K562 treated with DMSO at 1 percent for 4 hours (cell line): Measurements from ENCODE around the gene CYP8B1. TPM values are rescaled to one million over a fixed set of nuclear protein-coding genes. Genes with fewer than 3 reads are reported as not detected.

ENCODE experiments used
- total RNA-seq: library from RNA; unstranded; fragments of 300-600 nt; gene quantifications from 2 replicates; pipeline ENCODE4 v1.2.3, GENCODE V29; 2022; ENCODE audit not compliant: insufficient read depth

Gene CYP8B1, protein sequence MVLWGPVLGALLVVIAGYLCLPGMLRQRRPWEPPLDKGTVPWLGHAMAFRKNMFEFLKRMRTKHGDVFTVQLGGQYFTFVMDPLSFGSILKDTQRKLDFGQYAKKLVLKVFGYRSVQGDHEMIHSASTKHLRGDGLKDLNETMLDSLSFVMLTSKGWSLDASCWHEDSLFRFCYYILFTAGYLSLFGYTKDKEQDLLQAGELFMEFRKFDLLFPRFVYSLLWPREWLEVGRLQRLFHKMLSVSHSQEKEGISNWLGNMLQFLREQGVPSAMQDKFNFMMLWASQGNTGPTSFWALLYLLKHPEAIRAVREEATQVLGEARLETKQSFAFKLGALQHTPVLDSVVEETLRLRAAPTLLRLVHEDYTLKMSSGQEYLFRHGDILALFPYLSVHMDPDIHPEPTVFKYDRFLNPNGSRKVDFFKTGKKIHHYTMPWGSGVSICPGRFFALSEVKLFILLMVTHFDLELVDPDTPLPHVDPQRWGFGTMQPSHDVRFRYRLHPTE
- not detected in 2 replicates for total RNA-seq

GRCh38 chr3:42875325-42876151, at the start of gene CYP8B1:
TSS of gene CYP8B1 (minus strand) at chr3:42875879. CDS start at chr3:42875816, 63 bp downstream.

GRCh38 chr3:42906070-42906847, 30.6 kb upstream of the CYP8B1 start, which contains the start of gene ZNF662:
TSS of gene ZNF662 (plus strand) at chr3:42906142. CDS start at chr3:42908115, 1,973 bp downstream.

Other genes with a start within 250 kb of the CYP8B1 start
- gene ZBTB47, start 222.2 kb downstream of the CYP8B1 start, total RNA-seq: 0.71 and 0.89 TPM in 2 replicates
- not detected in 2 replicates for gene KLHL40, start 190.3 kb downstream of the CYP8B1 start, total RNA-seq
- gene HHATL, start 173.1 kb downstream of the CYP8B1 start, total RNA-seq: not detected in 2 replicates
- 1.1 and 1.2 TPM in 2 replicates for gene CCDC13, start 102.6 kb downstream of the CYP8B1 start, total RNA-seq
- 123 and 145 TPM in 2 replicates for gene HIGD1A, start 71.4 kb downstream of the CYP8B1 start, total RNA-seq
- not detected in 2 replicates for gene ACKR2, start 66.4 kb downstream of the CYP8B1 start, total RNA-seq
- 0.67 TPM in 1 of 2 replicates, not detected in the other for gene ZNF662, start 30.3 kb upstream of the CYP8B1 start, total RNA-seq
- 0.54 TPM in 1 of 2 replicates, not detected in the other for gene GASK1A, start 103.4 kb upstream of the CYP8B1 start, total RNA-seq
- 16.1 and 19.7 TPM in 2 replicates for gene POMGNT2, start 230.2 kb upstream of the CYP8B1 start, total RNA-seq